HCEC 1CT (cell line): ENCODE data around the gene SCUBE1.

ENCODE experiments used
- DNase-seq: peaks from one replicate; pipeline ENCODE4 v3.0.0-alpha.2; 2017

The SCUBE1 gene

GRCh38 chr22:43188829-43189545, 154.2 kb downstream of the SCUBE1 start:
- no peak for DNase-seq

GRCh38 chr22:43187171-43188099, 155.7 kb downstream of the SCUBE1 start:
- peak; percentile 91 for DNase-seq

GRCh38 chr22:43186272-43187170, 156.7 kb downstream of the SCUBE1 start, which contains the start of gene TTLL12:
TSS of gene TTLL12 (minus strand) at chr22:43187134. CDS start at chr22:43187069, 65 bp downstream.
- peak; percentile 50 for DNase-seq

GRCh38 chr22:43185860-43186261, 157.3 kb downstream of the SCUBE1 start:
- DNase-seq, result no peak

- peak; percentile 72 for DNase-seq
Measured at GRCh38 chr22:43183496-43184277, 159.5 kb downstream of the SCUBE1 start.

DNA sequence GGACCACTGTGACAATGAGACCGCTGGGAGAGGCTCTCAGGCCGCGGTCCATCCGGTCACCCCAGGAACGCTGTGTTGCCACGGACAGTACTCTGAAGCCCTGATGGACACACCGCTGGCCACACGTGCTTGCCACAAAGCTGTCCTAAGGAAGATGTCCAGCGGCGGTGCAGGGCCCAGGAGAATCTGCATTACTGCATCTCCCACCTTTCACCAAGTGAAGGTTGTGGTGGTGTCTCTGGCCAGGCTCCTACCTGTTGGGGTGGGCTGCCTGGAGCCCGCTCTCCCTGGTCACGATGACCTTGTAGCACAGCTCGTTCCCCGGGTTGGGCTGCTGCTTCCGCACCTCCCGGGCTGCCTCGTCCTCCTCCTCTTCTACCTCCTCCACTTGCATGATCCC, 160.4 kb downstream of the SCUBE1 start:
- no peak for DNase-seq

DNA sequence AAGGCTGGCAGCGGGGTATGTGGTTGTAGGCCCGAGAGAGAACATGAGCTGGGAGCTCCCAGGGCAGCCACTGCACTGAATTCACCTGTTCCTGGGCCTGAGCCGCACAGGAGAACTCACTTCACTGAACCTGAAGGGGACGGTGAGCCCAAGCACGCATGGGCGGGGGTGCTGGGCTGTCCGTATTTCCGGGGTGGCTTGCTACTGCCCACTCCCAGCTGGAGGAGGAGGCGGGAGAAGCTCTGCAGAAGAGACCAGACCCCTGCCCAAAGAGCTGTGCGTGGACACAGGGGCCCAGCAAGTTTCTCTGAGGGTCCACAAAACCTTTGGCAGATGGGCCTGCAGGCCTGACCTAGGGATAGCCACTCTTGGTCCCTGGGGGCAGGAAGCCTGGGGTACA, 161.1 kb downstream of the SCUBE1 start:
- no peak for DNase-seq

DNA sequence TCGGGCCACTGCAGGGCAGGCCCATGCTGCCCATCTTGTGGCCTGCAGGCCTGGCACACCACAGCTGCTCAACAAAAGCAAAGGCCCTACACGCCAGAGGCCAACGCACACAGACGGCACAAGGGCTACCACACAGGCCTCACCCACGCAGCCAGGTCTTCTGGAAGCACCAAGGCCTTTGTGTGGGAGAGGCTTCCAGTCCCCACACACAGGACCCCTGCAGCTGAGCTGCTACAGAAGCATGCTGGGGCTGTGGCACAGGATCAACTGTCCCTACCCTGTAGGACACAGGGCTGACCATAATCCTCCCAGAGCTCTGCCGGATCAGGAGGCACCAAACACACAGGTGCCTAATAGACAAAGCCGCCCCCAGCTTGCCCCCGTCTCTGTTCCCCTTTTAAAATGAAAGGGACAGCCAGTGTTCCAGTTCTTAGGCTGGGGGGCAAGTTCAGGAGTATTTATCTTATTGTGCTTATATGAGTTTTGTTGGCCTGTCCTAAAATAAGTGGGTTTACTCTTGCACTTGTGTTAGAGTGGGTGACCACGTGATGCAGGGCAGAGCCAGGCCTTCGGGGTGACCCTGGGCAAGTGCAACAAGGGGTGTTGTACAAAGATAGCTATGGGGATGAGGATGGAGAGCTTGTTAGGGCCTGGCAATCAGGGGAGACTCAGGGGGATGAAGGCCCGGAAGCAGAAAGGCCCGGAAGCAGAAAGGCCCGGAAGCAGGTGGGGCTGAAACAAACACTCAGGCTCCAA, 161.7 kb downstream of the SCUBE1 start:
- no peak for DNase-seq

DNA sequence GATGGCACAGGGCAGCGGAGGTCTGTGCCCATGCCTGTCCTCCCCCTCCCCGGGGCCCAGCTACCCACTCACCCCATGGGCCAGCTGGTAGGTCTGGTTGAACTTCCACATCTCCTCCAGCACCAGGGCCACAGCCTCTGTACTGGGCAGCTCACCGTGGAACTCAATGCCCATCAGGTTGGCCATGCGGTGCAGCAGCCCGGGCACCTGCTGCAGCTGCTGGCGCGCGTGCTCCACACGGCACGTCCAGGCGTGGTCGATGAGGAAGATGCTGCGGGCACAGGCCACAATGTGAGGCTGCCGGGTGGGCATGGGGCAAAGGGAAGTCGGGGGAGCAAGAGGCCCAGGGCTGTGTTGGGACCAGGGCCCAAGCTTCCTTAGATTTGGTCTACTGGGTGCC, 162.5 kb downstream of the SCUBE1 start:
- DNase-seq, result no peak

GRCh38 chr22:43179911-43180195, 163.3 kb downstream of the SCUBE1 start:
- DNase-seq, result no peak

GRCh38 chr22:43179146-43179910, 163.8 kb downstream of the SCUBE1 start:
- DNase-seq, result no peak

GRCh38 chr22:43177479-43177878, 165.7 kb downstream of the SCUBE1 start:
- DNase-seq, result no peak

- DNase-seq, result no peak
Measured at GRCh38 chr22:43176090-43176489, 167.1 kb downstream of the SCUBE1 start.

DNA sequence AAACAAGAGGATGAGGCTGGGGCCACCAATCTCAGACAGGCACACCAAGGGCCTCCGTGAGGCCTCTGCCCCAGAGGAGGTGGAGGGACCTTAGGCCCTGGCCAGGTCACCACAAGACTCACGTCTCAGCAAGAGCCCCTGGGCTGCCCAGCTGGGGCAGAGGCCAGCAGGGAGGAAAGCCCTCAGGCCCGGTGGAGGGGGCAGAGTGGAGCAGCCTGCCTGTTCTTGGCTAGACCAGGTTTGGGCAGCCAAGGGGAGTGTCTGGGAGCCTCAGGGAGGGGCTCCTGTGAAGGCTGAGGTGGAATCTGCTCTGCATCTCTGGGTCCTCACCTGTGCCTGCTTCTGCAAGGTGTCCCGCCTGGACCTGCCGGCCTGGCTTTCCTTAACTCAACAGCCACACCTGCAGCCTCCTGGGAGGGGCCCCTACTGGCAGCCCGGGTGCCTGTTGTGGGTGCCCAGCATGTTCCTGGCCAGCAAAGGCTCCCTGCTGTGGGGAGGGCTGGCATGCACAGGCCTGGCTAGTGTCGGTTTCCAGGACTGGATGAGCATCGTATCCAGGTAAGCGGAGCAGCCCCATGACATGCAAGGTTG, 168.1 kb downstream of the SCUBE1 start:
- no peak for DNase-seq

- no peak for DNase-seq
Measured at GRCh38 chr22:43173976-43174720, 169.0 kb downstream of the SCUBE1 start.

DNA sequence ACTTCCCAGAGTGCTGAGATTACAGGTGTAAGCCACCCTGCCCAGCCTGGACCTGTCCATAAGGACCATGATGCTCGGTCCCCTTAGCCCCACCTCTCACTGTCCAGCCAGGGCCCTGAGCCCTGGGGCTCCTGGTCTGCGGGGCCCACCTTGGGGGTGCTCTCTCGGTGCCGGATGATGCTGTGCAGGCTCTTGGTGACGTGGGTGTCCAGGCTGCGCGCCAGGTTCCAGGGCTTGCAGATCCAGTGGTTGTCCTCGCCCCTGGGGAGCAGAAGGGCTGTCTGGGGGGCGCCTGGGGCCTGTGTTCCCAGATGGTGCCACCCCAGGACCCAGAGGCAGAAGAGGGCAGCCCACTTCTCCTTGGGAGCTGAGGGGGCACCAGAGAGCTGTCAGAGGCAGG, 169.6 kb downstream of the SCUBE1 start:
- no peak for DNase-seq

GRCh38 chr22:43172191-43172590, 171.0 kb downstream of the SCUBE1 start:
- DNase-seq, result no peak

DNA sequence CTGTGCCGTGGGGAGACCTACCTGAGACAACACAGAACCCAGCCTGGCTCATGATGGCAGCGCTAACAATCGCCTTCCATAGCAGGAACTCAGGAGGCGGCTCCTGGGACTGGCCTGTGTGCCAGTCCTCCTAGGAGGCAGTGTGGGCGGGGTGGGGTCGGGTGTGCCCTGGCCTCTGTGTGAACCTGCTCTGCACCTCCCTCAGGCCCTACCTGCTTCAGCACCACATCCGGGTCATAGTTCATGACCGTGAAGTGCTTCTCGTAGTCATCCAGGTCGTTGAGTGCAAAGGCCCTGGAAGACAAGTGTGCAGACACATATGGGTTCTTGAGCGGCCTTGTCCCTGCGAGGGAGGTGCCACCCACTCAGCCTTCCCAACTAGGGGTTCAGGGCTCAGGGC, 171.6 kb downstream of the SCUBE1 start:
- DNase-seq, result no peak

GRCh38 chr22:43171019-43171491, 172.1 kb downstream of the SCUBE1 start:
- DNase-seq, result no peak

- no peak for DNase-seq
Measured at GRCh38 chr22:43170131-43170480, 173.1 kb downstream of the SCUBE1 start.
